Neural cell (in vitro differentiated cells): Measurements from ENCODE around the gene ZSCAN5A. TPM values are rescaled to one million over a fixed set of nuclear protein-coding genes. Genes with fewer than 3 reads are reported as not detected.

ENCODE experiments used
- H2AFZ ChIP-seq: fragments of 200-600, 300-800 bp; sonication (generic), shearing (Covaris generic); 2 replicates; pipeline ENCODE4 v1.6.0; 2014; ENCODE audit warnings: low read depth, mild to moderate bottlenecking, antibody characterized with exemption, low read length, moderate library complexity
- H3F3A ChIP-seq: fragments of 200-600 bp; shearing (Covaris generic); 2 replicates; pipeline ENCODE4 v1.6.1; 2016; ENCODE audit warnings: mild to moderate bottlenecking, moderate library complexity, mixed read lengths, antibody characterized with exemption, low read length; ENCODE audit not compliant: insufficient read depth, poor library complexity, severe bottlenecking
- H3K27ac ChIP-seq: fragments of 200-600, 300-800 bp; sonication (generic), shearing (Covaris generic); 2 replicates; pipeline ENCODE4 v1.5.1; 2014; ENCODE audit warnings: mild to moderate bottlenecking, low read length, moderate library complexity
- H3K27me3 ChIP-seq: fragments of 300-800, 200-600 bp; sonication (generic), shearing (Covaris generic); 2 replicates; pipeline ENCODE4 v1.6.0; 2014; ENCODE audit warnings: mild to moderate bottlenecking, low read depth, low read length, moderate library complexity; ENCODE audit not compliant: insufficient read depth
- H3K36me3 ChIP-seq: fragments of 300-800, 200-600 bp; sonication (generic), shearing (Covaris generic); 2 replicates; pipeline ENCODE4 v1.5.1; 2014; ENCODE audit warnings: mild to moderate bottlenecking, antibody characterized with exemption, low read length, moderate library complexity; ENCODE audit not compliant: insufficient read depth
- H3K4me2 ChIP-seq: fragments of 300-800, 200-600 bp; sonication (generic), shearing (Covaris generic); 2 replicates; pipeline ENCODE4 v1.6.0; 2014; ENCODE audit warnings: mild to moderate bottlenecking, low read length
- H3K4me3 ChIP-seq: fragments of 300-800, 200-600 bp; sonication (generic), shearing (Covaris generic); 2 replicates; pipeline ENCODE4 v1.5.1; 2014; ENCODE audit warnings: mild to moderate bottlenecking, low read length, moderate library complexity
- H3K79me2 ChIP-seq: fragments of 200-600 bp; shearing (Covaris generic); replicated peaks from 2 replicates; pipeline ENCODE4 v1.6.0; 2014; ENCODE audit warnings: mild to moderate bottlenecking, low read length, moderate library complexity; ENCODE audit not compliant: insufficient read depth
- H3K9ac ChIP-seq: fragments of 300-800, 200-600 bp; sonication (generic), shearing (Covaris generic); 2 replicates; pipeline ENCODE4 v1.6.1; 2016; ENCODE audit warnings: mild to moderate bottlenecking, low read length, mixed read lengths
- H3K9me2 ChIP-seq: fragments of 200-600 bp; shearing (Covaris generic); 2 replicates; pipeline ENCODE4 v1.6.1; 2016; ENCODE audit warnings: mild to moderate bottlenecking, low read length, mixed read lengths; ENCODE audit not compliant: insufficient read depth
- H3K9me3 ChIP-seq: fragments of 200-600, 300-800 bp; sonication (generic), shearing (Covaris generic); 2 replicates; pipeline ENCODE4 v1.6.1; 2016; ENCODE audit warnings: mild to moderate bottlenecking, mixed run types, low read length, moderate library complexity, mixed read lengths
- H4K20me1 ChIP-seq: fragments of 200-600 bp; shearing (Covaris generic); 2 replicates; pipeline ENCODE4 v1.6.1; 2016; ENCODE audit warnings: mild to moderate bottlenecking, mixed run types; ENCODE audit not compliant: insufficient read depth
- EP300 ChIP-seq: fragments of 450-650 bp; conservative IDR thresholded peaks from 2 replicates; pipeline ENCODE4 v1.6.1; 2014; ENCODE audit warnings: antibody characterized with exemption, mild to moderate bottlenecking, moderate library complexity; ENCODE audit not compliant: poor library complexity, severe bottlenecking
- EZH2 ChIP-seq: fragments of 200-600, 300-800 bp; shearing (Covaris generic), sonication (generic); IDR thresholded peaks from 2 replicates; pipeline ENCODE4 v1.6.1; 2014; ENCODE audit warnings: antibody characterized with exemption, low read length, borderline replicate concordance, mild to moderate bottlenecking; ENCODE audit not compliant: insufficient read depth, poor library complexity, severe bottlenecking
- MXI1 ChIP-seq: fragments of 450-650 bp; conservative IDR thresholded peaks from 2 replicates; pipeline ENCODE4 v1.6.1; 2014; ENCODE audit warnings: antibody characterized with exemption, mild to moderate bottlenecking; ENCODE audit not compliant: poor library complexity, severe bottlenecking
- POLR2AphosphoS5 ChIP-seq: IDR thresholded peaks from 2 replicates; pipeline ENCODE4 v1.6.1; 2012
- RAD21 ChIP-seq: fragments of 450-650 bp; conservative IDR thresholded peaks from 2 replicates; pipeline ENCODE4 v1.6.1; 2014; ENCODE audit warnings: antibody characterized with exemption, mild to moderate bottlenecking, moderate library complexity
- REST ChIP-seq: IDR thresholded peaks from 2 replicates; pipeline ENCODE4 v1.6.1; 2012; ENCODE audit warnings: borderline replicate concordance
- SMC3 ChIP-seq: fragments of 450-650 bp; conservative IDR thresholded peaks from 2 replicates; pipeline ENCODE4 v1.6.1; 2014; ENCODE audit warnings: antibody characterized with exemption, mild to moderate bottlenecking, moderate library complexity; ENCODE audit not compliant: poor library complexity
- TAF1 ChIP-seq: IDR thresholded peaks from 2 replicates; pipeline ENCODE4 v1.6.1; 2012; ENCODE audit warnings: low read depth
- polyA plus RNA-seq: library from polyadenylated mRNA; depleted of rRNA; stranded (reverse); fragments of >200 nt; gene quantifications from 2 replicates; pipeline ENCODE4 v1.2.3, GENCODE V29; 2014
- TF ChIP-seq, protein P1 (sequence below): fragments of 450-650 bp; IDR thresholded peaks from 2 replicates; pipeline ENCODE4 v1.5.1; 2014; ENCODE audit warnings: antibody characterized with exemption, mild to moderate bottlenecking, moderate library complexity; ENCODE audit not compliant: poor library complexity, severe bottlenecking

Gene ZSCAN5A
- polyA plus RNA-seq, 1 donor from 2014 or later = 9.2 TPM

DNA sequence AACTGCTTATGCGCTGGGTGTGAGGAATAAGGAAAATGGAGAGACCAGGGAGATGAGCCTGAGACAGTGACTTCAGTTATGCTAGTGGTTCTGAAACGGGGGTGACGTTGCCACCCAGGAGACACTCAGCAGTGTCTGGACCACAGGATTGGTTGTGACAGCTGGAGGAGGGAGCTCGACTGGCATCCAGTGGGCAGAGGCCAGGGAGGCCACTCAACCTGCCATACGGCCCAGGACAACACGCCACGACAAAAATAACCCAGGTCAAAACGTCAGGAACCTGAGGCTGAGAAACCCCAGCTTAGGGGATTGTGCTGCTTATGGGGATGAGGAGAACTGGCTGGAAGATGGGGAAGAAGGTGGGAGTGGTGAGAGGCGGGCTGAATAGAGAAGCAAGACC, 10.4 kb downstream of the ZSCAN5A start:
- no peak overlapping the region for H2AFZ ChIP-seq
- H3K9me3 ChIP-seq = no peaks in the 10 kb centered on the region
- no peaks in the 10 kb centered on the region for H3K36me3 ChIP-seq
- no peaks in the 10 kb centered on the region for H3K27me3 ChIP-seq
- no peaks in the 10 kb centered on the region for H3K79me2 ChIP-seq
- H3K4me3 ChIP-seq = no peak overlapping the region
- H3K4me2 ChIP-seq = no peak overlapping the region
- no peak overlapping the region for H3K9ac ChIP-seq
- H4K20me1 ChIP-seq = no peaks in the 10 kb centered on the region
- no peaks in the 10 kb centered on the region for H3K9me2 ChIP-seq
- TF ChIP-seq TAF1 = no peak
- TF ChIP-seq, protein P1, sequence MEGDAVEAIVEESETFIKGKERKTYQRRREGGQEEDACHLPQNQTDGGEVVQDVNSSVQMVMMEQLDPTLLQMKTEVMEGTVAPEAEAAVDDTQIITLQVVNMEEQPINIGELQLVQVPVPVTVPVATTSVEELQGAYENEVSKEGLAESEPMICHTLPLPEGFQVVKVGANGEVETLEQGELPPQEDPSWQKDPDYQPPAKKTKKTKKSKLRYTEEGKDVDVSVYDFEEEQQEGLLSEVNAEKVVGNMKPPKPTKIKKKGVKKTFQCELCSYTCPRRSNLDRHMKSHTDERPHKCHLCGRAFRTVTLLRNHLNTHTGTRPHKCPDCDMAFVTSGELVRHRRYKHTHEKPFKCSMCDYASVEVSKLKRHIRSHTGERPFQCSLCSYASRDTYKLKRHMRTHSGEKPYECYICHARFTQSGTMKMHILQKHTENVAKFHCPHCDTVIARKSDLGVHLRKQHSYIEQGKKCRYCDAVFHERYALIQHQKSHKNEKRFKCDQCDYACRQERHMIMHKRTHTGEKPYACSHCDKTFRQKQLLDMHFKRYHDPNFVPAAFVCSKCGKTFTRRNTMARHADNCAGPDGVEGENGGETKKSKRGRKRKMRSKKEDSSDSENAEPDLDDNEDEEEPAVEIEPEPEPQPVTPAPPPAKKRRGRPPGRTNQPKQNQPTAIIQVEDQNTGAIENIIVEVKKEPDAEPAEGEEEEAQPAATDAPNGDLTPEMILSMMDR = no peak
- no peak for TF ChIP-seq SMC3
- no peak for TF ChIP-seq REST
- no peak for TF ChIP-seq MXI1
- TF ChIP-seq EZH2 = no peak
- TF ChIP-seq POLR2AphosphoS5 = no peak
- no peak overlapping the region for H3K27ac ChIP-seq
- no peaks in the 10 kb centered on the region for H3F3A ChIP-seq

- H3K9ac ChIP-seq = no peak overlapping the region
- no peak overlapping the region for H2AFZ ChIP-seq
- H3K27ac ChIP-seq = no peak overlapping the region
- no peaks in the 10 kb centered on the region for H3K9me3 ChIP-seq
- H4K20me1 ChIP-seq = no peaks in the 10 kb centered on the region
- no peaks in the 10 kb centered on the region for H3K36me3 ChIP-seq
- H3K4me2 ChIP-seq = no peak overlapping the region
- no peaks in the 10 kb centered on the region for H3K79me2 ChIP-seq
- H3K27me3 ChIP-seq = no peaks in the 10 kb centered on the region
- H3K9me2 ChIP-seq = no peaks in the 10 kb centered on the region
- TF ChIP-seq EP300 (no peak), EZH2 (no peak), RAD21 (no peak)
- TF ChIP-seq, protein P1 = no peak
- no peak overlapping the region for H3K4me3 ChIP-seq
- no peaks in the 10 kb centered on the region for H3F3A ChIP-seq
Observed at GRCh38 chr19:56301886-56302620, 12.6 kb downstream of the ZSCAN5A start.
